ENCODE results near the gene PRKCB.

PRKCB gene

GRCh38 chr16:23996258-23996955 lies 160.6 kb downstream of the PRKCB start:
- no peaks in the 10 kb centered on the region for H3K27me3 ChIP-seq (ENCODE audit: control insufficient read depth, low read length)
- no peaks in the 10 kb centered on the region for H3K36me3 ChIP-seq (ENCODE audit: control insufficient read depth, low read length)
- H3F3A ChIP-seq (ENCODE audit: control insufficient read depth, insufficient read depth): no peaks in the 10 kb centered on the region
- no peaks in the 10 kb centered on the region for H3K9me2 ChIP-seq (replicated peaks; ENCODE audit: control insufficient read depth, low read length)
- H3K27ac ChIP-seq (ENCODE audit: low read depth, low read length): no peak overlapping the region
- no peak for TF ChIP-seq EZH2phosphoT487 (IDR thresholded peaks at IDR 0.05; ENCODE audit: borderline replicate concordance, low read length)
- TF ChIP-seq, protein P1, sequence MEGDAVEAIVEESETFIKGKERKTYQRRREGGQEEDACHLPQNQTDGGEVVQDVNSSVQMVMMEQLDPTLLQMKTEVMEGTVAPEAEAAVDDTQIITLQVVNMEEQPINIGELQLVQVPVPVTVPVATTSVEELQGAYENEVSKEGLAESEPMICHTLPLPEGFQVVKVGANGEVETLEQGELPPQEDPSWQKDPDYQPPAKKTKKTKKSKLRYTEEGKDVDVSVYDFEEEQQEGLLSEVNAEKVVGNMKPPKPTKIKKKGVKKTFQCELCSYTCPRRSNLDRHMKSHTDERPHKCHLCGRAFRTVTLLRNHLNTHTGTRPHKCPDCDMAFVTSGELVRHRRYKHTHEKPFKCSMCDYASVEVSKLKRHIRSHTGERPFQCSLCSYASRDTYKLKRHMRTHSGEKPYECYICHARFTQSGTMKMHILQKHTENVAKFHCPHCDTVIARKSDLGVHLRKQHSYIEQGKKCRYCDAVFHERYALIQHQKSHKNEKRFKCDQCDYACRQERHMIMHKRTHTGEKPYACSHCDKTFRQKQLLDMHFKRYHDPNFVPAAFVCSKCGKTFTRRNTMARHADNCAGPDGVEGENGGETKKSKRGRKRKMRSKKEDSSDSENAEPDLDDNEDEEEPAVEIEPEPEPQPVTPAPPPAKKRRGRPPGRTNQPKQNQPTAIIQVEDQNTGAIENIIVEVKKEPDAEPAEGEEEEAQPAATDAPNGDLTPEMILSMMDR (IDR thresholded peaks at IDR 0.05; ENCODE audit: low read depth, low read length, poor library complexity, severe bottlenecking): no peak
- H3K4me2 ChIP-seq (ENCODE audit: low read length): no peak overlapping the region
- no peaks in the 10 kb centered on the region for H3K9me3 ChIP-seq (ENCODE audit: control insufficient read depth, insufficient read depth, low read length)
- H3K4me3 ChIP-seq (ENCODE audit: low read length): no peak overlapping the region
- no peaks in the 10 kb centered on the region for H3K4me1 ChIP-seq (ENCODE audit: control insufficient read depth, low read length)
- H4K20me1 ChIP-seq (ENCODE audit: control insufficient read depth, insufficient read depth, low read depth, low read length): no peaks in the 10 kb centered on the region
- no peaks in the 10 kb centered on the region for H3K79me2 ChIP-seq (ENCODE audit: control insufficient read depth, low read length)

DNA sequence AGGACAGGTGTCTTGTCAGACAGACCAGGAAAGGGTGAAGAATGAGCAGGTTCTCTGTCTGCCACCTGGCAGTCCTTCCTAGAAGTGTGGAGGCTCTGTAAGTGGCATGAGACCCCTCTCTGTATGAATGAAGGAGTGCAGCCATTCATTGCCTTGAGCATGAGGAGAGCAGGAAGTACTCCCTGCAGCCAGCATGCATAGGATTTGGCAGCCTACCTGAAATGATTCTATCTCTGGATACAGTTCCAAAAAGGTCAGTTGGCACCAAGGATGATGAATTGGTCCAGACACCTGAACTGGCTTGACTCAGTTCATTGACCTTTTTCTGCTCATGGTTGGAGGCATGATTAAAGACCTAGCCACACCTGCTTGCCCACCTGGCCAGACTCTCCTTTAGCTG lies 163.0 kb downstream of the PRKCB start:
- H3K79me2 ChIP-seq (ENCODE audit: control insufficient read depth, low read length): no peaks in the 10 kb centered on the region
- H4K20me1 ChIP-seq (ENCODE audit: control insufficient read depth, insufficient read depth, low read depth, low read length): no peaks in the 10 kb centered on the region
- no peaks in the 10 kb centered on the region for H3K9me2 ChIP-seq (replicated peaks; ENCODE audit: control insufficient read depth, low read length)

GRCh38 chr16:23999663-24000062 lies 163.9 kb downstream of the PRKCB start:
- no peak overlapping the region for H3K27ac ChIP-seq (ENCODE audit: low read depth, low read length)
- no peaks in the 10 kb centered on the region for H3F3A ChIP-seq (ENCODE audit: control insufficient read depth, insufficient read depth)
- H3K9me2 ChIP-seq (replicated peaks; ENCODE audit: control insufficient read depth, low read length): no peaks in the 10 kb centered on the region
- no peak overlapping the region for H3K4me3 ChIP-seq (ENCODE audit: low read length)
- no peaks in the 10 kb centered on the region for H4K20me1 ChIP-seq (ENCODE audit: control insufficient read depth, insufficient read depth, low read depth, low read length)
- H3K79me2 ChIP-seq (ENCODE audit: control insufficient read depth, low read length): no peaks in the 10 kb centered on the region
- no peaks in the 10 kb centered on the region for H3K4me1 ChIP-seq (ENCODE audit: control insufficient read depth, low read length)
- H3K4me2 ChIP-seq (ENCODE audit: low read length): no peak overlapping the region
- TF ChIP-seq EZH2phosphoT487 (IDR thresholded peaks at IDR 0.05; ENCODE audit: borderline replicate concordance, low read length): no peak
- TF ChIP-seq, protein P1 (IDR thresholded peaks at IDR 0.05; ENCODE audit: low read depth, low read length, poor library complexity, severe bottlenecking): no peak
- H3K27me3 ChIP-seq (ENCODE audit: control insufficient read depth, low read length): no peaks in the 10 kb centered on the region; the same call in 1 of the 2 replicates
- H3K36me3 ChIP-seq (ENCODE audit: control insufficient read depth, low read length): no peaks in the 10 kb centered on the region
- H3K9me3 ChIP-seq (ENCODE audit: control insufficient read depth, insufficient read depth, low read length): no peaks in the 10 kb centered on the region

More for the DNA sequence above, 163.0 kb downstream of the PRKCB start:
- no peaks in the 10 kb centered on the region for H3K4me1 ChIP-seq (ENCODE audit: control insufficient read depth, low read length)
- TF ChIP-seq EZH2phosphoT487 (IDR thresholded peaks at IDR 0.05; ENCODE audit: borderline replicate concordance, low read length): no peak
- TF ChIP-seq, protein P1 (IDR thresholded peaks at IDR 0.05; ENCODE audit: low read depth, low read length, poor library complexity, severe bottlenecking): no peak
- H3K4me2 ChIP-seq (ENCODE audit: low read length): no peak overlapping the region
- no peaks in the 10 kb centered on the region for H3K9me3 ChIP-seq (ENCODE audit: control insufficient read depth, insufficient read depth, low read length)
- H3K36me3 ChIP-seq (ENCODE audit: control insufficient read depth, low read length): no peaks in the 10 kb centered on the region
- H3K27ac ChIP-seq (ENCODE audit: low read depth, low read length): no peak overlapping the region
- no peak overlapping the region for H3K4me3 ChIP-seq (ENCODE audit: low read length)
- no peaks in the 10 kb centered on the region for H3F3A ChIP-seq (ENCODE audit: control insufficient read depth, insufficient read depth)
- H3K27me3 ChIP-seq (ENCODE audit: control insufficient read depth, low read length): no peaks in the 10 kb centered on the region; the same call in 1 of the 2 replicates
